Astrocyte (in vitro differentiated cells and primary cell): ENCODE data around the gene ZCWPW1. TPM values are rescaled to one million over a fixed set of nuclear protein-coding genes. Genes with fewer than 3 reads are reported as not detected.
"Not testable (repeated sequence)": the region's sequence is repeated elsewhere in the genome, so short reads cannot be mapped to it uniquely, and the experiment has no call there.

Source experiments
- DNase-seq: peaks from one replicate; pipeline ENCODE4 v3.0.0-alpha.2; 2010; ENCODE audit warnings: low read depth
- FAIRE-seq: peaks from 2 replicates; lab custom pipeline; 2011; peaks lifted over from hg19 to GRCh38; lab: Jason Lieb, UNC
- H2AFZ ChIP-seq: 2 replicates; pipeline ENCODE4 v1.6.0; 2012; ENCODE audit warnings: low read depth, low read length, inconsistent platforms
- H3K27ac ChIP-seq: 2 replicates; pipeline ENCODE4 v1.5.1; 2011; ENCODE audit warnings: low read depth, low read length, inconsistent platforms
- H3K27me3 ChIP-seq: 2 replicates; pipeline ENCODE4 v1.6.0; 2011; ENCODE audit warnings: low read length, inconsistent platforms; ENCODE audit not compliant: insufficient read depth
- H3K36me3 ChIP-seq: 2 replicates; pipeline ENCODE4 v1.5.1; 2011; ENCODE audit warnings: low read length, inconsistent platforms; ENCODE audit not compliant: insufficient read depth
- H3K4me1 ChIP-seq: 2 replicates; pipeline ENCODE4 v1.5.1; 2011; ENCODE audit warnings: low read length, inconsistent platforms; ENCODE audit not compliant: insufficient read depth
- H3K4me2 ChIP-seq: 2 replicates; pipeline ENCODE4 v1.6.0; 2012; ENCODE audit warnings: low read length, inconsistent platforms
- H3K4me3 ChIP-seq: 2 replicates; pipeline ENCODE4 v1.5.1; 2011; ENCODE audit warnings: low read depth, mild to moderate bottlenecking, low read length, inconsistent platforms; ENCODE audit not compliant: insufficient read depth
- H3K79me2 ChIP-seq: 2 replicates; pipeline ENCODE4 v1.6.0; 2012; ENCODE audit warnings: mild to moderate bottlenecking, low read length, inconsistent platforms; ENCODE audit not compliant: insufficient read depth
- H3K9ac ChIP-seq: 2 replicates; pipeline ENCODE4 v1.6.0; 2012; ENCODE audit warnings: mild to moderate bottlenecking, low read length, inconsistent platforms
- H3K9me3 ChIP-seq: 2 replicates; pipeline ENCODE4 v1.5.1; 2012; ENCODE audit warnings: low read depth, mild to moderate bottlenecking, low read length, inconsistent platforms; ENCODE audit not compliant: insufficient read depth
- H4K20me1 ChIP-seq: 2 replicates; pipeline ENCODE4 v1.6.0; 2012; ENCODE audit warnings: low read length, inconsistent platforms; ENCODE audit not compliant: insufficient read depth
- H3K27ac Mint-ChIP-seq: one replicate; pipeline ENCODE4 v1.8.0; 2021; ENCODE audit warnings: mild to moderate bottlenecking, mixed read lengths; ENCODE audit not compliant: unreplicated experiment
- H3K27me3 Mint-ChIP-seq: one replicate; pipeline ENCODE4 v1.8.0; 2021; ENCODE audit warnings: low read depth, mixed read lengths; ENCODE audit not compliant: unreplicated experiment
- H3K36me3 Mint-ChIP-seq: one replicate; pipeline ENCODE4 v1.8.0; 2021; ENCODE audit warnings: low read depth, mixed read lengths; ENCODE audit not compliant: unreplicated experiment
- H3K4me1 Mint-ChIP-seq: one replicate; pipeline ENCODE4 v1.8.0; 2021; ENCODE audit warnings: low read depth, mixed read lengths; ENCODE audit not compliant: unreplicated experiment
- H3K4me3 Mint-ChIP-seq: one replicate; pipeline ENCODE4 v1.8.0; 2021; ENCODE audit warnings: mild to moderate bottlenecking, moderate library complexity, mixed read lengths; ENCODE audit not compliant: unreplicated experiment
- H3K9me3 Mint-ChIP-seq: one replicate; pipeline ENCODE4 v1.8.0; 2021; ENCODE audit warnings: mild to moderate bottlenecking, mixed read lengths; ENCODE audit not compliant: unreplicated experiment
- EZH2 ChIP-seq: IDR thresholded peaks from 2 replicates; pipeline ENCODE4 v1.6.1; 2012; ENCODE audit warnings: mild to moderate bottlenecking, low read length, inconsistent platforms; ENCODE audit not compliant: insufficient read depth
- total RNA-seq: library from RNA; stranded (reverse); gene quantifications from 2 replicates; pipeline ENCODE4 v1.2.1, GENCODE V29; 2021
- TF ChIP-seq, protein P1 (sequence below): IDR thresholded peaks from 2 replicates; pipeline ENCODE4 v1.5.1; 2011; ENCODE audit warnings: low read depth, mild to moderate bottlenecking, inconsistent platforms, low read length, moderate library complexity; ENCODE audit not compliant: insufficient read depth

The ZCWPW1 gene
- total RNA-seq, 1 donor from 2014 or later, result 2.6 TPM

DNA sequence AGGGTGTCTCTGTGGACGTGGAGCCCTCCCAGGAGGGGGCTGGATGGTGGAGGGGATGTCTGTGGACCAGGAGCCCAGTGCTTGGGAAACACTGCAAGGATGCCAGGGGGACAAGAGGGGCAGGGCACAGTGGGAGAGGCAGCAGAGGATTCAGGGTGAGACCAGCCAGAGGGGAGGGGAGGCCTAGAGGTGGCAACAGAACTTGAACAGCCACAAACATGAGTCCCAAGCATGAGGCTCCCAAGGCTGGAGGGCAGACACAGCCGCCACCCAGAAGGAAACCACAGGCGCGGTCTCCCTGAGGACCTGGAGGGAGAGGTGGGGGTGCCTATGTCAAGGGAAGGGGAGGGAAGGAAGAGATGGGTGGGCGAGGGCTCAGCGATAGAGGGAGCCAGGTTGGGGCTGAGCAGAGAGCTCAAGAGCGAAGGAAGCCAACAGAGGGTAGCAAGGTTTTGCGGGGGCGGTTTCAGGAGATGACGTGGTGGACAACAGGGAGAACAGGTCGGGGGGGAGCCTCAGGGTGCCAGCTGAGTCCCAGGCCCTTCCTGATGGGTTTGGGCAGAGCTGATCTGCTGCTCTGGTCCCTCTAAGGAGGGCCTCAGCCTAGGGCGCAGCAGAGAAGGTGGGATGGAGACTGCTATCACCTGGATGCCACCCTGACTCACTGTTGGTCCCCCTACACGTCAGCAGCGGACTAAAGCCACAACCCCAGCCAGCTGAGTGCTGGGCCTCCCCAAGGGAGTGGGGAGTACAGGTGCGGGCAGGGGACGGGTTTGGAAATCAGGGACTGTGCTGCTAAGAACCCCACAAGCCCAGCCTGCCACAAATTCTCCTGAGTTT is 61.9 kb downstream of the ZCWPW1 start:
- Histone ChIP-seq H3K27ac (no peak overlapping the region), H3K27me3 (no peaks in the 10 kb centered on the region), H3K4me1 (no peaks in the 10 kb centered on the region), H4K20me1 (no peaks in the 10 kb centered on the region), H2AFZ (no peak overlapping the region), H3K79me2 (no peaks in the 10 kb centered on the region), H3K4me2 (no peak overlapping the region), H3K9ac (no peak overlapping the region), H3K4me3 (no peak overlapping the region), H3K9me3 (no peaks in the 10 kb centered on the region), H3K36me3 (peaks cover 21% of the 10 kb centered on the region)
- Mint-ChIP-seq H3K4me3 (peak overlapping the region; percentile 64), H3K36me3 (peaks cover 24% of the 10 kb centered on the region), H3K9me3 (no peaks in the 10 kb centered on the region), H3K4me1 (no peaks in the 10 kb centered on the region), H3K27me3 (no peaks in the 10 kb centered on the region), H3K27ac (peak overlapping the region; percentile 26)
- TF ChIP-seq, protein P1, sequence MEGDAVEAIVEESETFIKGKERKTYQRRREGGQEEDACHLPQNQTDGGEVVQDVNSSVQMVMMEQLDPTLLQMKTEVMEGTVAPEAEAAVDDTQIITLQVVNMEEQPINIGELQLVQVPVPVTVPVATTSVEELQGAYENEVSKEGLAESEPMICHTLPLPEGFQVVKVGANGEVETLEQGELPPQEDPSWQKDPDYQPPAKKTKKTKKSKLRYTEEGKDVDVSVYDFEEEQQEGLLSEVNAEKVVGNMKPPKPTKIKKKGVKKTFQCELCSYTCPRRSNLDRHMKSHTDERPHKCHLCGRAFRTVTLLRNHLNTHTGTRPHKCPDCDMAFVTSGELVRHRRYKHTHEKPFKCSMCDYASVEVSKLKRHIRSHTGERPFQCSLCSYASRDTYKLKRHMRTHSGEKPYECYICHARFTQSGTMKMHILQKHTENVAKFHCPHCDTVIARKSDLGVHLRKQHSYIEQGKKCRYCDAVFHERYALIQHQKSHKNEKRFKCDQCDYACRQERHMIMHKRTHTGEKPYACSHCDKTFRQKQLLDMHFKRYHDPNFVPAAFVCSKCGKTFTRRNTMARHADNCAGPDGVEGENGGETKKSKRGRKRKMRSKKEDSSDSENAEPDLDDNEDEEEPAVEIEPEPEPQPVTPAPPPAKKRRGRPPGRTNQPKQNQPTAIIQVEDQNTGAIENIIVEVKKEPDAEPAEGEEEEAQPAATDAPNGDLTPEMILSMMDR, result no peak
- no peak for TF ChIP-seq EZH2
- FAIRE-seq (no peak), DNase-seq (no peak)

DNA sequence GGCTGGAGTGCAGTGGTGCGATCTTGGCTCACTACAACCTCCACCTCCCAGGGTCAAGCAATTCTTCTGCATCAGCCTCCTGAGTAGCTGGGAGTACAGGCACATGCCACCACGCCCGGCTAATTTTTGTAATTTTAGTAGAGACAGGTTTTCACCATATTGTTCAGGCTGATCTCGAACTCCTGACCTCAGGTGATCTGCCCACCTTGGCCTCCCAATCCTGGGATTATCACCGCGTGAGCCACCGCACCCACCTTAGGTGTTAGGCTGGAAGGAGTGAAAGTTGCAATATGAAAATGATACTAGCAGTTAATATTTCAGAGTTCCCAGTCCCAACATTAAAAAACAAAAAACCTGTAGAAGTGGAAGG is 62.5 kb downstream of the ZCWPW1 start:
- DNase-seq, H3K9me3 ChIP-seq, H4K20me1 ChIP-seq, H3K79me2 ChIP-seq, H3K27ac ChIP-seq, H3K27me3 ChIP-seq, H3K9ac ChIP-seq, H3K27me3 Mint-ChIP-seq, H3K4me2 ChIP-seq, H3K27ac Mint-ChIP-seq, FAIRE-seq, H3K4me1 ChIP-seq, H3K4me1 Mint-ChIP-seq, H2AFZ ChIP-seq, H3K4me3 ChIP-seq, H3K9me3 Mint-ChIP-seq: not testable (repeated sequence)
- peaks cover 24% of the 10 kb centered on the region for H3K36me3 Mint-ChIP-seq
- H3K4me3 Mint-ChIP-seq, result peak overlapping the region; percentile 64
- H3K36me3 ChIP-seq, result peaks cover 26% of the 10 kb centered on the region

DNA sequence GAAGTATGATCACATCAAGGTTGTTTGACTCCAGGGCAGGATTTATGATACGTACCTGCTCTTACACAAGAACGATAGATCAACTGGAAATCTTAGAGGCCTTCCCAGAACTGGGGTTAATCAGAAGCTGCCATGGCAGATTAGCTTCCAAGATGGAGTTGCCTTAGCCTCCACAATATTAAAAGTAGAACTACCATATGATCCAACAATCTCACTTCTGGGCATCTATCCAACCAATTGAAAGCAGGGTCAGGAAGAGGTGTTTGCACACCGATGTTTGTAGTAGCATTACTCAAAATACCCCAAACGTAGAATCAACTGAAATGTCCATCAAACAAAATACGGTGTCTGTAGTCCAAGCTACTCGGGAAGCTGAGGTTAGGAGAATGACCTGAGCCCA is 64.0 kb downstream of the ZCWPW1 start:
- H3K36me3 Mint-ChIP-seq, result peaks cover 33% of the 10 kb centered on the region
- H3K4me1 Mint-ChIP-seq, result no peaks in the 10 kb centered on the region
- no peak overlapping the region for H2AFZ ChIP-seq
- H3K27me3 ChIP-seq, result no peaks in the 10 kb centered on the region
- H3K27ac ChIP-seq, result no peak overlapping the region
- no peak for DNase-seq
- no peak overlapping the region for H3K4me3 ChIP-seq
- no peak for TF ChIP-seq EZH2
- TF ChIP-seq, protein P1, result no peak
- H3K9me3 Mint-ChIP-seq, result no peaks in the 10 kb centered on the region
- no peak overlapping the region for H3K9ac ChIP-seq
- no peaks in the 10 kb centered on the region for H3K27me3 Mint-ChIP-seq
- H3K9me3 ChIP-seq, result no peaks in the 10 kb centered on the region
- H3K27ac Mint-ChIP-seq, result no peak overlapping the region
- H3K79me2 ChIP-seq, result no peaks in the 10 kb centered on the region
- peaks cover 8% of the 10 kb centered on the region for H4K20me1 ChIP-seq
- FAIRE-seq, result no peak
- peaks cover 37% of the 10 kb centered on the region for H3K36me3 ChIP-seq
- no peaks in the 10 kb centered on the region for H3K4me1 ChIP-seq
- H3K4me3 Mint-ChIP-seq, result no peak overlapping the region
- no peak overlapping the region for H3K4me2 ChIP-seq

DNA sequence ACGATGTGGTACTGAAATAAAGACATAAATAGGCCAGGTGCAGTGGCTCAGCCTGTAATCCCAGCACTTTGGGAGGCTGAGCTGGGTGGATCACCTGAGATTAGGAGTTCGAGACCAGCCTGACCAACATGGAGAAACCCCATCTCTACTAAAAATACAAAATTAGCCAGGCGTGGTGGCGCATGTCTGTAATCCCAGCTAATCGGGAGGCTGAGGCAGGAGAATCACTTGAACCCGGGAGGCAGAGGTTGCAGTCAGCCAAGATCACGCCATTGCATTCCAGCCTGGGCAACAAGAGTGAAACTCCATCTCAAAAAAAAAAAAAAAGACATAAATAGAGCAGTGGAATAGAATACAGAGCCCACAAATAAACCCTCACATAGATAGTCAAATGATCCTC is 64.7 kb downstream of the ZCWPW1 start:
- H3K27ac Mint-ChIP-seq, H3K27ac ChIP-seq, H2AFZ ChIP-seq, H3K4me1 ChIP-seq, H3K9me3 ChIP-seq, FAIRE-seq, H3K79me2 ChIP-seq, H3K27me3 Mint-ChIP-seq, DNase-seq, H3K4me3 Mint-ChIP-seq, H3K4me2 ChIP-seq, H3K9me3 Mint-ChIP-seq, H3K4me1 Mint-ChIP-seq, H3K9ac ChIP-seq, H3K27me3 ChIP-seq, H3K4me3 ChIP-seq, H4K20me1 ChIP-seq: not testable (repeated sequence)
- peaks cover 33% of the 10 kb centered on the region for H3K36me3 Mint-ChIP-seq
- peaks cover 43% of the 10 kb centered on the region for H3K36me3 ChIP-seq
